ENCODE data around the gene HBE1. TPM values are rescaled to one million over a fixed set of nuclear protein-coding genes. Genes with fewer than 3 reads are reported as not detected.

The HBE1 gene
- total and polyA plus RNA-seq, 5 donors from 2014 or later = not detected

- no peak overlapping the region for H3K4me3 ChIP-seq (ENCODE audit: low read depth, low read length)
These were observed 25.9 kb downstream of the HBE1 start for GRCh38 chr11:5243816-5244180.

GRCh38 chr11:5242933-5243815, 26.6 kb downstream of the HBE1 start:
- no peak overlapping the region for H3K27ac ChIP-seq (ENCODE audit: insufficient read depth, low read length, poor library complexity, severe bottlenecking)

More at GRCh38 chr11:5243816-5244180, 25.9 kb downstream of the HBE1 start:
- Histone ChIP-seq H3K36me3 (ENCODE audit: control insufficient read depth, insufficient read depth, low read length) (no peaks in the 10 kb centered on the region), H3K27ac (ENCODE audit: insufficient read depth, low read length, poor library complexity, severe bottlenecking) (no peak overlapping the region), H3K9me3 (ENCODE audit: control insufficient read depth in 2 of 2, low read length in 2 of 2) (no peaks in the 10 kb centered on the region), H3K27me3 (ENCODE audit: control insufficient read depth, insufficient read depth, low read length) (no peaks in the 10 kb centered on the region), H3K4me1 (ENCODE audit: control insufficient read depth, insufficient read depth, low read length, poor library complexity, severe bottlenecking) (no peaks in the 10 kb centered on the region)
- no peak overlapping the region for H3K27ac Mint-ChIP-seq
- H3K27me3 Mint-ChIP-seq = peaks cover 8% of the 10 kb centered on the region
- ATAC-seq (ENCODE audit: low read depth in 2 of 2) (no peak), DNase-seq (no peak)
- H3K4me1 Mint-ChIP-seq = no peaks in the 10 kb centered on the region
- peaks cover 0 to 3% (median 0%) of the 10 kb centered on the region in 7 donors for H3K9me3 Mint-ChIP-seq
- H3K36me3 Mint-ChIP-seq = no peaks in the 10 kb centered on the region
- H3K4me3 Mint-ChIP-seq = no peak overlapping the region

GRCh38 chr11:5242208-5242607, 27.5 kb downstream of the HBE1 start:
- ATAC-seq (ENCODE audit: low read depth in 2 of 2) = no peak
- Histone ChIP-seq H3K4me3 (ENCODE audit: low read depth, low read length) (no peak overlapping the region), H3K27ac (ENCODE audit: insufficient read depth, low read length, poor library complexity, severe bottlenecking) (no peak overlapping the region), H3K27me3 (ENCODE audit: control insufficient read depth, insufficient read depth, low read length) (no peaks in the 10 kb centered on the region), H3K36me3 (ENCODE audit: control insufficient read depth, insufficient read depth, low read length) (no peaks in the 10 kb centered on the region), H3K9me3 (ENCODE audit: control insufficient read depth in 2 of 2, low read length in 2 of 2) (no peaks in the 10 kb centered on the region), H3K4me1 (ENCODE audit: control insufficient read depth, insufficient read depth, low read length, poor library complexity, severe bottlenecking) (no peaks in the 10 kb centered on the region)
- no peak overlapping the region for H3K27ac Mint-ChIP-seq
- H3K27me3 Mint-ChIP-seq = peaks cover 8% of the 10 kb centered on the region
- peaks cover 0 to 3% (median 0%) of the 10 kb centered on the region in 7 donors for H3K9me3 Mint-ChIP-seq
- H3K4me3 Mint-ChIP-seq = no peak overlapping the region
- H3K36me3 Mint-ChIP-seq = no peaks in the 10 kb centered on the region
- DNase-seq = no peak
- H3K4me1 Mint-ChIP-seq = no peaks in the 10 kb centered on the region

More at GRCh38 chr11:5242933-5243815, 26.6 kb downstream of the HBE1 start:
- H3K36me3 ChIP-seq (ENCODE audit: control insufficient read depth, insufficient read depth, low read length) = no peaks in the 10 kb centered on the region
- H3K9me3 ChIP-seq (ENCODE audit: control insufficient read depth in 2 of 2, low read length in 2 of 2) = no peaks in the 10 kb centered on the region
- peaks cover 0 to 3% (median 0%) of the 10 kb centered on the region in 7 donors for H3K9me3 Mint-ChIP-seq
- H3K36me3 Mint-ChIP-seq = no peaks in the 10 kb centered on the region
- ATAC-seq (ENCODE audit: low read depth in 2 of 2) (no peak), DNase-seq (no peak)
- H3K4me1 ChIP-seq (ENCODE audit: control insufficient read depth, insufficient read depth, low read length, poor library complexity, severe bottlenecking) = no peaks in the 10 kb centered on the region
- H3K27me3 Mint-ChIP-seq = peaks cover 8% of the 10 kb centered on the region
- no peak overlapping the region for H3K4me3 Mint-ChIP-seq
- H3K4me3 ChIP-seq (ENCODE audit: low read depth, low read length) = no peak overlapping the region
- no peaks in the 10 kb centered on the region for H3K27me3 ChIP-seq (ENCODE audit: control insufficient read depth, insufficient read depth, low read length)
- no peaks in the 10 kb centered on the region for H3K4me1 Mint-ChIP-seq
- H3K27ac Mint-ChIP-seq = no peak overlapping the region

DNA sequence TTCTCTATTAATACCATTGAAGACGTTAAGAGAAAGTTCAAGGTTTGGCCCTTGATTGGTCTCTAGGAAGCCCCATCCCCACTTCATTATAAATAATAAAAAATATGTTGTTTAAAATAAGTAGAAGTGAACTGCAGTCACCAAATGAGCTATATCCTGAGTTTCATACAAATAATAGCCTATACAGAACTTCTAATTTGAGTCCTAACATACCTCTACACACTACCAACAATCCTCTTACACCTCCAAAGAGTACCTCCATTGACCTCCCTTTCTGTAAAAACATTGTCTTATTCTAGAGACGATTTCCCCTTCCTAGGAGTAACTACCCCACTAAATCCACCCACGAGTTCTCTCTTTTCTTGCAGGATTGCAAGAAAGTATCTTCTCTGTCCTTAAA, 28.3 kb downstream of the HBE1 start:
- H3K9me3 ChIP-seq (ENCODE audit: control insufficient read depth in 2 of 2, low read length in 2 of 2) = no peaks in the 10 kb centered on the region
- H3K4me3 Mint-ChIP-seq = no peak overlapping the region
- H3K4me1 Mint-ChIP-seq = no peaks in the 10 kb centered on the region
- no peaks in the 10 kb centered on the region for H3K36me3 ChIP-seq (ENCODE audit: control insufficient read depth, insufficient read depth, low read length)
- DNase-seq (no peak), ATAC-seq (ENCODE audit: low read depth in 2 of 2) (no peak)
- no peaks in the 10 kb centered on the region for H3K4me1 ChIP-seq (ENCODE audit: control insufficient read depth, insufficient read depth, low read length, poor library complexity, severe bottlenecking)
- peaks cover 4% of the 10 kb centered on the region for H3K27me3 Mint-ChIP-seq
- no peak overlapping the region for H3K4me3 ChIP-seq (ENCODE audit: low read depth, low read length)
- H3K9me3 Mint-ChIP-seq = peaks cover 0 to 3% (median 0%) of the 10 kb centered on the region in 7 donors
- H3K36me3 Mint-ChIP-seq = no peaks in the 10 kb centered on the region
- no peak overlapping the region for H3K27ac ChIP-seq (ENCODE audit: insufficient read depth, low read length, poor library complexity, severe bottlenecking)
- no peak overlapping the region for H3K27ac Mint-ChIP-seq
- H3K27me3 ChIP-seq (ENCODE audit: control insufficient read depth, insufficient read depth, low read length) = no peaks in the 10 kb centered on the region

- Mint-ChIP-seq H3K27ac (no peak overlapping the region), H3K4me1 (no peaks in the 10 kb centered on the region), H3K4me3 (no peak overlapping the region), H3K36me3 (no peaks in the 10 kb centered on the region), H3K27me3 (peaks cover 4% of the 10 kb centered on the region), H3K9me3 (no peaks in the 10 kb centered on the region)
- Histone ChIP-seq H3K4me3 (ENCODE audit: low read depth, low read length) (no peak overlapping the region), H3K27me3 (ENCODE audit: control insufficient read depth, insufficient read depth, low read length) (no peaks in the 10 kb centered on the region), H3K4me1 (ENCODE audit: control insufficient read depth, insufficient read depth, low read length, poor library complexity, severe bottlenecking) (no peaks in the 10 kb centered on the region), H3K27ac (ENCODE audit: insufficient read depth, low read length, poor library complexity, severe bottlenecking) (no peak overlapping the region), H3K9me3 (ENCODE audit: control insufficient read depth in 2 of 2, low read length in 2 of 2) (no peaks in the 10 kb centered on the region), H3K36me3 (ENCODE audit: control insufficient read depth, insufficient read depth, low read length) (no peaks in the 10 kb centered on the region)
- DNase-seq = no peak
- ATAC-seq (ENCODE audit: low read depth in 2 of 2) = no peak
These were observed 29.3 kb downstream of the HBE1 start for GRCh38 chr11:5240458-5240857.

DNA sequence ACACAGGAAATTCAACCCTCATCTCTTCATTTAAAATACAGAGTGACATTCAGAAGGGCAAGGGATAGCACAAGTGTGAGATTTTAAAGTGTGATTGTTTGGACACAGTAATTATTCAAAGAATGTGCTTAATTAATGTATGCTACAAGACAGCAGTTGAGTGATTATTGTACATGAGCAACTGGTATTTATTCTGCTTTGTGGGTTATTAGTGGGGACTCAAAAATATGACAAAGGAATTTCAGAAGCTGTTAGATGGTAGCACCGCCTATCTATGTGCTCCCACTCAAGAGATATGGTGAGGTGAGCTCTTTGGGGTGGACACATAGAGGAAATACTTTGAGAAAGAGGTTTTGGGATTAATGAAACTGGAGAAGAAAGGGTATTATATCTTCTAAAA, 29.7 kb downstream of the HBE1 start:
- Mint-ChIP-seq H3K36me3 (no peaks in the 10 kb centered on the region), H3K4me3 (no peak overlapping the region), H3K27me3 (peaks cover 4% of the 10 kb centered on the region), H3K9me3 (no peaks in the 10 kb centered on the region), H3K4me1 (no peaks in the 10 kb centered on the region), H3K27ac (no peak overlapping the region)
- DNase-seq (no peak), ATAC-seq (ENCODE audit: low read depth in 2 of 2) (no peak)
- Histone ChIP-seq H3K27me3 (ENCODE audit: control insufficient read depth, insufficient read depth, low read length) (no peaks in the 10 kb centered on the region), H3K27ac (ENCODE audit: insufficient read depth, low read length, poor library complexity, severe bottlenecking) (no peak overlapping the region), H3K36me3 (ENCODE audit: control insufficient read depth, insufficient read depth, low read length) (no peaks in the 10 kb centered on the region), H3K9me3 (ENCODE audit: control insufficient read depth in 2 of 2, low read length in 2 of 2) (no peaks in the 10 kb centered on the region), H3K4me3 (ENCODE audit: low read depth, low read length) (no peak overlapping the region), H3K4me1 (ENCODE audit: control insufficient read depth, insufficient read depth, low read length, poor library complexity, severe bottlenecking) (no peaks in the 10 kb centered on the region)

GRCh38 chr11:5239046-5239445, 30.7 kb downstream of the HBE1 start:
- no peak overlapping the region for H3K4me3 Mint-ChIP-seq
- H3K27me3 Mint-ChIP-seq = peaks cover 4% of the 10 kb centered on the region
- Histone ChIP-seq H3K4me3 (ENCODE audit: low read depth, low read length) (no peak overlapping the region), H3K27ac (ENCODE audit: insufficient read depth, low read length, poor library complexity, severe bottlenecking) (no peak overlapping the region), H3K4me1 (ENCODE audit: control insufficient read depth, insufficient read depth, low read length, poor library complexity, severe bottlenecking) (no peaks in the 10 kb centered on the region), H3K27me3 (ENCODE audit: control insufficient read depth, insufficient read depth, low read length) (no peaks in the 10 kb centered on the region), H3K9me3 (ENCODE audit: control insufficient read depth in 2 of 2, low read length in 2 of 2) (no peaks in the 10 kb centered on the region), H3K36me3 (ENCODE audit: control insufficient read depth, insufficient read depth, low read length) (no peaks in the 10 kb centered on the region)
- DNase-seq = no peak
- H3K27ac Mint-ChIP-seq = no peak overlapping the region
- H3K9me3 Mint-ChIP-seq = no peaks in the 10 kb centered on the region
- H3K36me3 Mint-ChIP-seq = no peaks in the 10 kb centered on the region
- no peak for ATAC-seq (ENCODE audit: low read depth in 2 of 2)
- peaks cover 0 to 3% (median 0%) of the 10 kb centered on the region in 4 donors for H3K4me1 Mint-ChIP-seq

- Mint-ChIP-seq H3K4me1 (peaks cover 0 to 3% (median 0%) of the 10 kb centered on the region in 4 donors), H3K4me3 (no peak overlapping the region), H3K36me3 (no peaks in the 10 kb centered on the region), H3K9me3 (no peaks in the 10 kb centered on the region), H3K27me3 (peaks cover 4% of the 10 kb centered on the region), H3K27ac (no peak overlapping the region)
- ATAC-seq (ENCODE audit: low read depth in 2 of 2) (no peak), DNase-seq (no peak)
- H3K4me1 ChIP-seq (ENCODE audit: control insufficient read depth, insufficient read depth, low read length, poor library complexity, severe bottlenecking) = no peaks in the 10 kb centered on the region
- H3K36me3 ChIP-seq (ENCODE audit: control insufficient read depth, insufficient read depth, low read length) = no peaks in the 10 kb centered on the region
- H3K9me3 ChIP-seq (ENCODE audit: control insufficient read depth in 2 of 2, low read length in 2 of 2) = no peaks in the 10 kb centered on the region
- no peak overlapping the region for H3K27ac ChIP-seq (ENCODE audit: insufficient read depth, low read length, poor library complexity, severe bottlenecking)
- no peak overlapping the region for H3K4me3 ChIP-seq (ENCODE audit: low read depth, low read length)
- no peaks in the 10 kb centered on the region for H3K27me3 ChIP-seq (ENCODE audit: control insufficient read depth, insufficient read depth, low read length)
These were observed 31.3 kb downstream of the HBE1 start for GRCh38 chr11:5238486-5238885.

Measured in CD4-positive, CD25-positive, alpha-beta regulatory T cell (primary cell).